HPDE6-E6E7 (cell line): ENCODE measurements around the gene APBB2.

Experiments
- DNase-seq: peaks from one replicate; pipeline ENCODE4 v3.0.0; 2011; ENCODE audit warnings: missing footprints; ENCODE audit errors: extremely low spot score

Gene APBB2

DNA sequence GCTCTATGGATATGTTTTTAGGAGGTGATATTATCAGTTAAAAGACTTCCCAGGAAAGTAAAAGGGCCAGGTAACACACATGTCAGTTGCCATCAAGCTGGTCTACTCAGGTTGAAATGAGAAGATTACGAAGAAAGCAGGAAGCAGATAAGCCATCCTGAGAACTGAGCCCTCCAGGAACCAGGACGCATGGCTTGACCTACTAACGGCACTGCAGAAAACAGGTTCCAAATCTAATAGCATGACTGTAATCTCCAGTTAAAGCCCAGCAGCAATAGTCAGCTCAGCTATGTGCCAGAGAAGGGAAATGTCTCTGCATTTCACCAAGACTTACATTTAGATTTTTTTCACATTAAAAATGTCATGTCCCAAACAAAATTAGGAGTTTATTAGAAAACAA lies 77.9 kb downstream of the APBB2 start:
- no peak for DNase-seq

DNA sequence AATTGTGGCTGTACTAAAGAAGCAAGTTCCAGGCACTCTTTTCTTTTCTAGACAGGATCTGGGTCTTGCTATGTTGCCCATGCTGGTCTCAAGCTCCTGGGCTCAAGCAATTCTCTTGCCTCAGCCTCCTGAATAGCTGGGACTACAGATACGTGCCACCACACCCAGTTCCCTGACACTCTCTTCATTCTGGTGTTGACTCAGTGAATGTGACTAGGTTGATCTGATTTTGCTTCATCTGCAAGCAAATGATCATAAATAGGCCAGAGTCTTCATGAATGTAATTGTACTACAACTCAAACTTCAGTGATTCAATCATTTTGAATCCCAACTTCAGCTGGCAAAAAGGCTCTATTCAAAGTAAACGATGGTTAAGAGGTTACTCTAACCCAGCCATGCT lies 78.5 kb downstream of the APBB2 start:
- DNase-seq, result no peak

DNA sequence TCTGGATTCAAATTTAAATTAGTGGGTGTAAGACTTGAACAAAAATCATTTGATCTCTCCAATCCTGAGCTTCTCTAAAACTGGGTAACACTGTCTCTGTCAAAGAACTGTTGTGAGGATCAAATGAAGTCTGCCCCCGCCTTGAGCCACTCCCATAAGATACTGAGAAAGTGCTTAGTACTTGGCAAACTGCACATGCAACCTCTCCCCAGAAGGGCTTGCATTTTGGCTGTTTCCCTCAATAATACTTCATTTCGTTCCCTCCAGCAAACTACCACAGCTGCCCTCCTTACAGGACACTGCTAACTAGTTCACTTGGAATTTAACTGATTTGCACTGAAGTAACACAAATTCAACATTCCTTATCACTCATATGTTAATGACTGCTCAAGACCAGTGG lies 79.8 kb downstream of the APBB2 start:
- no peak for DNase-seq

DNA sequence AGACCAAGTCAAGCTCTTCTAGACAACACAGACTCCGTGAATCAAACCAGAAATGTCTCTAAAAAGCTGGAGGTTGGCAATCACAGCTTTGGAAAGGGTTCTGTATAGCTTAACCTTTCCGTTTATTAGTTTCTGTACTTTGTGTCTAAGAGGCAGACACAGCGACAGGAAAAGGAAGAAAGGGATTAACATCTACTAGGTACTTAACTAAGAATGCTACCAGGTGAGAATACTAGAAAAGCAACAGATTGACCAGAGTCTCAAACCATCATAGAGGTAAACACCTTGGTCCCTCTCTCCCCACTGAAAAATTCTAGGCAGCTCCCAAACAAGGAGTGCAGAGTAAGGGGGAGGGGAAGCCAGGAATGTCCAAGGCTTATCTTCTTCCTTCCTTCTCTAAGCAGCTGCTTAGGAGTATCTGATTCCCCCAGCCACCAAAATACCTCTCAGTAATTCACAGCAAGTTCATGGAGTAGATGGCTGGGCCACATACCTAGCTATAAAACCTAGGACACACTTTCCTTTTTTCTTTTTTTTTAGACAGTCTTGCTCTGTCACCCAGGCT lies 80.8 kb downstream of the APBB2 start:
- no peak for DNase-seq

DNA sequence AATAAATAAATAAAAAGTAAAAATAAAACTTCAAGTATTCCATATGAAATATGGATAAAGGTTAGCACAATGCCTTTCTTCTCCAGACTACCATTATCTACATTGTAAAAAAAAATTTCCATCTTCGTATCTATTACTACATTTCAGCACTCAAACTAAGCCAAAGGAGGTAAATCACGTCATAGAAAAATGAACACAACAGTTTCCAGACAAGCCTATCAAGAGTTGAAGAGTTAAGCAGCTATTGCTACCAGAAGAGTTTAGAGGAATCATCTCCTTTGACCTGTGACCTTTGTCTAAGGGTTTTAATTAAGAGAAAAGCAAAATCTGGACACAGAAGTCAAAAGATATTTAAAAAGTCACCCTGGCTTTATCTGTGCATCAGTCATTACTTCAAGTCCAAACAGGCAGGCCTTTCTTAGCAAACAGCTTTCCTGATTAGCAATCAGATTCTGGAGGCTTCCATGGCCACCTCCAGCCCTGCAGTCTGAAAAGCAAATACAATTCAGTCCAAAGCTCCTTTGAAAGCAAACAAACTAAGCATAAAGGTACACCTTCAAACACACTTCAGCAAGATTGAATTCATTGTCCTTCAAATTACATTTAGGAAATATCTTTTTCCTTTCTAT lies 82.2 kb downstream of the APBB2 start:
- no peak for DNase-seq

DNA sequence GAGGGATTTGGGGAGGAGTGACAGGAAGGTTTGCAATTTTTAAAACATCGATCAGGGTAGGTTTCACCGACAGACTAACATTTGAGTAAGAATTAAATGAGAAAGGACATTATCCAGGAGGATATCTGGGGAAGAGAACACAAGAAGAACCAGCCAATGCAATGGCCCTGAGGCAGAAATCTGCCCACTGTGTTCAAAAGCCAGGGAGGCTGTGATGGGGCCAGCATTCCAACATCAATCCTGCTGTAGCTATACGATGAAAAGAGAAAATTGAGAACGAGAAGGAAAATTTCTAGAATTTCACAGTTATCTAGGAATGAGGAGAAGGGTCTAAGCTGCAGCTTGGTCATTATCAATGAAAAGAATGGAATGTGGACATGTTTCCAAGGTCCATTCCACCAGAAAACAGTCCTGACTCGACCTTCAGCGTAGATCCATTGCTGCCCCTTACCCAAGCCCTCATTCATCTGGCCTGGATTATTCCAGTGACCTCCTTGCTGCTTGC lies 84.4 kb downstream of the APBB2 start:
- DNase-seq, result no peak

DNA sequence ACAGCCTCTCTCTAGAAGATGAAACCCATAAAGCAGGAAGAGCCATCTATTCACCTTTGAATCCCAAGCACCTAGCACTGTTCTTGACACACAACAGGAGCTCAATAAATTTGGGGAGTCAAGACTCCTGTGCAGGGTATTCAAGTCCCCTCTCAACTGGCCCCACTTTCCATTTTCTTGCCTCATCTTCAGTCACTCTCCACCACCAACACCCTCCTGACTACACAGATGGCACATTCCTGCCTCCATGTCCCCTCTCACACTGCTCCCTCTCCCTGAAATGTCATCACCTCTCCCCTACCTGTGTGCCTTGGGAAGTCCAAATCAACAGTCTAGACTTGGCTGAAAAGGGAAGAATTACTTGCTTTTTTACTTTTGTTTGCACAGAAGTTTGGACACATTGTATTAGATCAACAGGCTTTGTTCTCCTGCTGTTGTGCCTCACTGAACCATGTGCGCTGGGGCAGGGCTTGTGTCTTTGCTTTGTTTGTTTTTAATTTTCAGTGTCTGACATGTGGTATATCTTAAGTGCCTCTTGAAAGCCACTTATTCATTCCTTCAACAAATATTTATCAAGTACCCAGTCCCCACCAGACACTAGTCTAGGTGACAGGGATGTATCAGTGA lies 85.1 kb downstream of the APBB2 start:
- no peak for DNase-seq

DNA sequence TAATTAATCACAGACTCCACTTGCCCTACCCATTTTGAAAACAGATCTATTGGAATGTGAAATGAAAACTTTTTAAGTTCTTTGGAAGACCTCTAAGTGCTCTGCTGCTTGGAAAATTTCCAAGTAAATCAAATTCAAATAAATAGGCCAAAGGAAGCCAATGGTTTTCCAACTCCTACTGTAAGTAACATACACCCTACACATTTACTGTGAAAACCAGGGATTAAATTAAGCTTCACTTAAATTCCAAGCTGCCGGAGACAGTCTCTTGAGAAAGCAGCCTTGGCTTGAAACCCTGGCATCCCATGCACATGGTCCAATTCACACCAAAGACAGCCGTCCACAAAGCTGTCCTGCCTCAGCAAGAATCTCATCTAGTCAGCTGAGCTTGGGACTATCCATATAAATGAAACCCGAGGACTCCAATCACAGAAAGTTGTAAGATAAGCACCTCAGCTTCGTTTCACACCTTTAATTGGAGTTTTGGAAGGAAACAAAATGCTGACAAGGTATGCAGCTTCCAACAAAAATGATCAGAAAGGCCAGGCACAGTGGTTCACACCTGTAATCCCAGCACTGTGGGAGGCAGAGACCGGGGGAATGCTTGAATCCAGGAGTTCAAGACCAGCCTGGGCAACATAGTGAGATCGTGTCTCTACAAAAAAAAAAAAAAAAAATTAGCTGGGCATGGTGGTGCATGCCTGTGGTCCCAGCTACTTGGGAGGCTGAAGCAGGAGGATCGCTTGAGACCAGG lies 88.6 kb downstream of the APBB2 start:
- no peak for DNase-seq

DNA sequence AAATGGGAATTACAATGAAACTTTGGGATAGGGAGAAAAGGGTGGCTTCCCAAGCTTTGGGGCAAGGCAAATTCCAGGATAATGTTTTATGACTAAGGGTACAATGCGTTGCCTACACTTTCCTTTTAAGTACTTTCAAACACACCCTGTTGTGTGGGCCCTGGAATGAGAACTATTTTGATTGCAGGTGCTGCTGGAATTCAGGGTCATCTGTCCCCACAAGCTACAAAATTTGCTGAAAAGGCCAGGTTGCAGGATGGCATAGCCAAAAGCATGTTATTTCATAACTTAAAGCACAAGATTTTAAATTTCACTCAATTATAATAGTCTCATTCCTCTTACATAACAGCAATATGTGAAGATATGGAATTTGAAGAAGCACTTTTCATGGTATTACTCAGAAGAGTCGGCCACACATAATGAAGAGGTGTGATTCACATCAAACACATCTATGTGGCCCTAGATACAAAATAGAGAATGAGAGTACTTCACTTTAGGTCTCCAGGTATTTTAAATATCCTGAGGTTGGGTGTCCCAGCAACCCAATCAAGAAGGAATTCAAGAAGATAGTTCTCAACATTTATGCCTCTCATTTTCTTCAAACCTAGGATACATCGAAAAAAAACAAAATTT lies 89.3 kb downstream of the APBB2 start:
- DNase-seq, result no peak

DNA sequence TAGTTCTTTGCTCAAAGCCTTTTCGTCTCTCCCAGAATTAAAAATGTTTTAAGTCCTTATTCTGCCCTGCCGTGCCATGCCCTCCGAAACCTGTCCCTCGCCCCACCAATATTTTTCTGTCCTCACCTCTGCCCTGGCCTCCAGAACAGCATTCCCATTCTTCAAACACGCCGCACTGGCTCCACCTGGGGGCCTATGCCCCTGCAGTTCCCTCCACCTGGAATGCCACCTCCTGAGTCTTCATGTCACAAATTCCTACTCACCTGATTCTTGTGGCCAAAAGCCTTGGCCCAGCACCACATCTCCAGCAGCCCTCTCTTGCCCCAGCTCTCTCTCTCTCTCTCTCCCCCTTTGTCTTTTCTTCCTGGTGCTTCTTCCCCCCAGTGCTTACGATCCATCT lies 91.6 kb downstream of the APBB2 start:
- DNase-seq, result no peak

DNA sequence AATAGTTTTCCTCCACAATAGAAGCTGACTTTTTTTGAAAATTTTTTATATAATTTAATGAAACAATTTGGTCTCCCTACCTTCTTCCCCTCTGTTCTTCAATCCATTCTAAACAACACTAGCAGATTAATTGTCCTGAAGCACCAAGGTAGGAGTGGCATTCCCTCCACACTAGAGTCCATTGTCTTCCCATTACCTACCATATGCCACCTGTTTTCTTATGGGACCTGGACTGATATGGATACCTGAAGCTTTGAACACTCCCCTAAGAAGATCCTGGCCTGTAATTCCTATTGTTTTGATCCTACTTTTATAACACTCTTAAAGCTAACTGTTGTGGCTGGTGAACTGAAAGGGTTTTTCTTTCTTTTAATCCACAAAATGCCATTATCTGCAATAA lies 92.0 kb downstream of the APBB2 start:
- DNase-seq, result no peak

DNA sequence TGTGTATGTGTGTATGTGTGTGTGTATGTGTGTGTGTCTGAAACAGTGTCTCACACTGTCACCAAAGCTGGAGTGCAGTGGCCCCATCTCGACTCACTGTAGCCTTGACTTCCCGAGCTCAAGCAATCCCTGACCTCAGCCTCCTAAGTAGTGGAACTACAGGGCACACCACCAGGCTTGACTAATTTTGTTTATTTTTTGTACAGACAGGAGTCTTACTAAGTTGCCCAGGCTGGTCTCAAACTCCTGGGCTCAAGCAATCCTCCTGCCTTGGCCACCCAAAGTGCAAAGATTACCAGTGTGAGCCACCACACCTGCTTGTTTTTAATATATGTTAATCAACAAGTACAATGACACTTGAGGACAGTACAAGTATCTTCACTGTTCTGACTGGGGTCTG lies 92.4 kb downstream of the APBB2 start:
- no peak for DNase-seq

DNA sequence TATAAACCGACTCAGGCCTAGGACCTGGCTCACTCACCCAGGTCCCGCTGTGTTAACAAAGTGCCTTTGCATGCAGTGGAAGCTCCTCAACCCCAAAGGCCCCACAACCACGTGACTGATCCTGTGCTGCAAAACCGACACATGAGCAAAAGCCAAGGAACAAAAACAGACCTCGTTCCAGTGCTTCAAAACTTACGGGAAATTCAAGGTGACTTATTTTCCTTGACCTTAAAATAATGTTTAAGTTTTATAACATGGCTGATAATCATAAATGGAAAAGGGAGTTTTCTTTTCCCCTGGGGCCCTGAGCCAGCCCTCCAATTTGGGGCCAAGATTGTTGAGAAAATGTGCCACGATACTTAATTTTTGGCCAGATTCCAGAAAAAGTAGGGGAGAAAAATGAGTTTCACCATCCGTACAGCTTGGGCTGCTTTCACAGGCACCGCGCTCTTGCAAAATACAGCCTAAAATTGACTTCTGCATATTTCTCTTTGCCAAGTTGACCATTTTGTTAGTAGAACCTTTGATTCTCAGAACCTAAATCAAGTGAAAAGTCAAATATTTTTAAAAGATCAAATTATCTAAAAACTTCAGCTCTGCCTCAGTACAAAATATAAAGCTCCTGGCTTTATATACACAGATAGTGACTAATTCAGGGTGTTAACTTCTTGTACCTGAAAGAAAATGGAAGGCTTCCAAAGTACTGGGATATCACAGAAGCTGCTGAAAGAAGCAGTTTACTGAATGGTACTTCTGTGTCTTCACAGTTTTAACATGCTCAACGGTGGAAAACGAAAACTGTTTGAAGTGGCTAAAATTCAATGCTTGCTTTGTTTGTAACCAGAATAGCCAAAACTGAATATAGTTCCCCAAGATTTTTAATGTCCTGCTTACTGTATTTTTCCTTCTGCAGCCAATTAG lies 93.8 kb downstream of the APBB2 start:
- DNase-seq, result no peak

DNA sequence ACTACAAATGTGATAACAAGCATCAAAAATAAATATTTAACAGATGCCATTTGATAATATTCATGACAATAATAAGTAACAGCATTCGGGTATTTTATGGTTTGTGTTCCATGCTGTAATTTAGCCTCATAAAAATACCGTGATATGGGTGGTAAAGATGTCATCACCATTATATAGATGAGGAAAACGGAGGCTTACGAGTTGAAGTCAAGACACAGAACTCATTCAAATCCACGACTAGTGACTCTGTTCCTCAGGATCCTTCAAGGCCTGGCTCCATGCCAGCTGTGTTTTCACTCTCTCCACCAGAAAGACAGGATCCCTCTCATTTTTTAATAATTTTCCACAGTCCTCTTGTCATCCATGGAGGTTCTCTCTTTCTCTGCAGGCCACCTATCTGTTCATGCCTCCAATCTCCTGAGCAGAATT lies 94.5 kb downstream of the APBB2 start:
- DNase-seq, result no peak

DNA sequence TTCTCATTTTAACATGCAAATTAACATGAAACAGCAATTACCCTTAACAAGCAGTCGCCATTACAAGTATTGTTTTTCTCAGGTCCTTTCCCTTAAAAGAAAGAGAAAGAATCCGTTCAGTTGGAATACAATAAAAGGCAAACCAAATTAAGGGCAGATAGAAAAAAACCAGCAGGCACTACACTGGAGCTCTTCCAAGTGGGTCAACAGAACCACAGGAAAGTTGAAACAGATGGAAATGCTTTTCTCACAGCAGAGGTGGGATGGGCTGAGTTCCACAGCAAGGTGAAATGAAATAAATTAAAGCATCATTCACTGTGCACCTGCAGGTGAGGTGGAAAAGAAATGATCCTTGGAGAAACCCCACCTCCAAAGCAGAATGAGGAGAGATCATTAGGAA lies 102.6 kb downstream of the APBB2 start:
- no peak for DNase-seq

DNA sequence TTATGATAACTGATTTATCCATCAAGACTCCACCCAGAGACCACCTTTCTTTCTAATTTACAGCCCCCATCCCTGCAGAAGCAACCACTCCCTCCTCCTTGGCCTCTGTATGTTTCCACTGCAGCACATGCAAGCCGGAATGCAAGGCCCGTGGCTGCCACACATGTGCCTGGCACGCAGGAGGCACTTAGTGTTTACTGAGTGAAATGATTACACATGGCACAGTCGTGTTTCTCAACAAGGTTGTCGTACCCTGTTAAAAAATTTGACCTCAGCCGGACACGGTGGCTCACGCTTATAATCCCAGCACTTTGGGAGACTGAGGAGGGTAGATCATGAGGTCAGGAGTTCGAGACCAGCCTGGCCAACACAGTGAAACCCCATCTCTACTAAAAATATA lies 104.3 kb downstream of the APBB2 start:
- DNase-seq, result no peak

DNA sequence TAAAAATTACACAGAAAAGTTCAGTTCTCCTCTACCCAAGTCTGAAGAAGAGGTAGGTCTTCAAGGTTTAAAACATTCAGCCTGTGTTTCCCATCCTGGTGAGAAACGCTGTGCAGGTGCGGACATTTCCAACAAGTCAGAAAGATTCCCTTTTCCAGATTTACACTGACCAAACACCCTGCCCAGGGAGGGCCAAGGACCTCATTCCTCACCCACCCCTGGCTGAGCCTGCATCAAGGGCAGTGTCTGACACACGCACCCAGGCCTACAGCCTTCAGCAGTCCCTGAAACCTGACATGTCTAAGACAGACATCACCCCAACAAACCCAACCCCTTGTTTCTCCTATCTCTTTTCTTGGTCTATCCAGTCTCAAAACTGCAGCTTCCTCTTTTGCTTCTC lies 105.9 kb downstream of the APBB2 start:
- DNase-seq, result no peak

DNA sequence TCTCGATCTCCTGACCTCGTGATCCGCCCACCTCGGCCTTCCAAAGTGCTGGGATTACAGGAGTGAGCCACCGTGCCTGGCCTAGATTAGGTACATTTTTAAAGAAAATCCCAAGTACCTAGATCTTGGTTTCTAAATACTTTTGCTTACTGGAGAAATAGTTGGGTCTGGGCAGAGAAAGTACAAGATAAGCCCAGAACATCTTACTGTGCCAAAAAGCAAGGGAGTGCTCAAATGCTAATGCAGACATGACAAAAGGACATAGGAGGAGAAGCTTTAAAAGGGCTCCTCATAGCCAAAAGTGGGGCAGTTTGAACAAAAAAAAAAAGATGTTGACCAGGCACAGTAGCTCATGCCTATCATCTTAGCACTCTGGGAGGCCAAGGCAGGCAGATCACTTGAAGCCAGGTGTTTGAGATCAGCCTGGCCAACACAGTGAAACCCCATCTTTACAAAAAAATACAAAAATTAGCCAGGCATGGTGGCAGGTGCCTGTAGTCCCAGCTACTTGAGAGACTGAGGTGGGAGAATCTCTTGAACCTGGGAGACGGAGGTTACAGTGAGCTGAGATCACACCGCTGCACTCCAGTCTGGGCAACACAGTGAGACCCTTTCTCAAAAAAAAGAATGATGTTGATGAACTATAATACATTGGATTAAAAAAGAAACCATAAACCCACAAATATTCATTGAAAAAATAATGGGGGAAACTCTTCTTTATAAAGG lies 107.5 kb downstream of the APBB2 start:
- DNase-seq, result no peak

DNA sequence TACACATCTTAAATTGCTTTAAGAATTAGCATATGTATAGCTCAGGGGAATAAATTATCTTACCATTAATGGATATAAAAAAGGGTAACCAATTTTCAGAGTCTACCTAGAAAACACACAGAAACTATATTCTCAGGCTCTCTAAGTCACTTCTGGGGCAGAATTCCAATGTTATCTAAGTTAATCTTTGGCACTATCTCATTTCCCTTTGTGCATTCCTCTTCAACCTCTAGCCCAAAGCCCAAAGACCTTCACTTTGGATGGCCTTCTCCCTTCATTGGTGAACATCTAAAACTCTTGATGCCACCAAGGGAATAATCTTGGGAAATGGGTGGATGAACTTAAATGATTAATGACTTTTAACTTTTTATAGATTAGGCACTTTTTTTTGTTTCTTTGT lies 108.3 kb downstream of the APBB2 start:
- no peak for DNase-seq

DNA sequence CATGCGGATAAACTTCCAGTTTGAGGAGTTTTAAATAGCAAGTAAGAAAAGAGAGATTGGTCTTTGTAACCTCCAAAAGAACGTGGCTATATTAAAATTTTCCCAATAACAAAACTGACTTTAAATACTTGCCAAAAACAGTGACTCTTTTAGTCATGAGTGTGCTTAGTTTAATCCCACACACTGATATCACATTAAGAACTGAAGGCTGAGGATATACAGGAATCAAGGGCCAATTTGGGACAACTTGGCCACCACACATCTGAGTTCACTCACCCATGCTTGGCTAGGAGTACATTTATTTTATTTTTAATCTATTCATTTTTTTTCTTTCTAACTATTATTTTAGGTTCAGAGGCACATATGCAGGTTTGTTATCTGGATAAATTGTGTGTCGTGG lies 110.2 kb downstream of the APBB2 start:
- DNase-seq, result no peak

DNA sequence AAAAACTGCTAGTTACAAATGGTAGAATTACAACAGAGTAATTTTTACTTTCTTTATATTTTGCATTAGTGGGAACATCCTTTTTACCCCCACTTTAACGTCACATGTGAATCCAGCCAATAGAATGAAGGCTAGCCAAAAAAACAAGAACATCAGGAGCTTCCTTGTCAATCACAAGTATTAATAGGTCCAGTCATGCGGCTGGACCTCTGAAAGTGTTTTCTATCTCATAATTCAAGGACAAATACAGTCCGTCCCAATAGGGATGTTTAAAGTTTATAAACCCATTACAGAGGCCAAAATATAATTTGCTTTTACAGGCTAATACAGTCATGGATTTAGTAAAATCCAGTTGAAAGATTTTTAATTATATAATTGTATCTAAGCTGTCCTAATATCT lies 110.7 kb downstream of the APBB2 start:
- DNase-seq, result no peak
